ENCODE results near the gene ABCC8.
A peak's percentile ranks its signal among the peaks of the same experiment; 100 is the strongest.

Gene ABCC8

DNA sequence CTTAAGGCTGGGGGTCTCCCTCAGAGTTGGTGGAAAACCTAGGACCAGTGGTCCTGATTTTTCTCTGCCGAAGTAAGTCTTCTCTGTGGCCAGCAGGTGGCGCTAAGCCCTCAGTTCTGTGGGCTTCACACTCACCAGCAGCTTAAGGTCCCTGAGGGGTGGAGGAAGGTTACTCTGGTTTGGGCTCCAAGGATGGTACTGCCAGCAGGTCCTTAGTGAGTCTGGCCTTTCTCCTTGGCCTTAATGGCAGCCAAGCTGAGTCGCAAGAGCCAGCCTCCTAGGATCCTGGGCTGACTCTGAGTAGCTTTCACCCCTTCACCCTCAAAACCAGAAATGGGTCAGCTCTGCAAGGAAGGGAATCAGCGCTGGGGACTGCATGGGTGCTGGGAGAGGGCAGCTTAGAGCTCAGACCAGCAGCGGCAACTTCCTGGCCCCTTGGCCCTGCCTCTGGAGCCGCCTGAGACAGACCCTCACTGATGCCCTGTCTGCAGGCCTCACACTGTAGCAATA is 92.6 kb downstream of the ABCC8 start:
- peak; percentile 81 for DNase-seq

DNA sequence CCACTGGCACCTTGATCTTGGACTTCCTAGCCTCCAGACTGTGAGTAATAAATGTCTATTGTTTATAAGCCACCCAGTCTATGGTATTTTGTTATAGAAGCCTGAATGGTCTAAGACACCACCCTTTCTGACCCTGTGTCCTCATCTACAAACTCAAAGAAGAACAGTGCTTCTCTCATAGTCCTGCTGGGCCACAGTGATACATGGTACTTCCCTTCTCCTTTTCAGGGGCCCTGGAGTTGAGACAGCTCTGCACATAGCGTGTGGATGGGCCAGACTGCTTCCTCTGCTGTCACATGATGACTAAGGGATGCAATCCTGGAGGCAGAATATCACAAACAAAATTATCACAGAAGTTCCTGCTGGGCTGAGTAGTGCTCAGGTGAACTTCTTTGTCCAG is 93.2 kb downstream of the ABCC8 start:
- DNase-seq = no peak

DNA sequence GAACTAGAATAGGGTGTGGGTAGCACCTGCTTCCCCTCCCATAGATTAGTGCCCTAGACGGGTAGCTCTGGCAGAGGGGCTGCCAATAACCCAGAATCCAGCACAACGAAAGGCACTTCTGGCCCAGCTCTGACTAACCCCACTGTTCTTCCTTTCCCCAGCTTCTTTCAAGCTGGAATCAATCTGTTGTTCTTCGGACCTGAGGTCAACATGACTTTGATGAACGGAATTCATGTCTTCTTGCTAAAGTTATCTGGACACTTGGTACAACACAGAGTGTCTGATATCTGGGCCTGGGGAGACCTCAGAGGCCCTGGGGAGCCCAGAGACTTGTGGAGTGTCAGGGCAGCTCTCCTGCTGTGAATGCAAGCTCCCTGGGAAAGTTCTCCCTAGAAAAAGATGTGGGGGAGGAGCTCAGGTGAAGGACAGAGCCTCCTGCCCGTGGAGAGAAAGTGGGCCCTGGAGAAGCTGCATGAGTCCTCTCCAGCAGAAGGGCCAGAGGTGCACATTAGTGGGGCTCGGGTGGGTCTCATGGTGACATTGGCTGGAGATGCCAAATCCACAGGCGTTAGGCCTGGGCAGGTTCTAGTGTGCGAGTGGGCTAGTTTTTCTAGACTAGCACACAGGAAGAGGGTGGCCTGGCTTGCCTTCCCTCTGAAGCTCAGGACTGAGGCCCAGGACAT is 94.5 kb downstream of the ABCC8 start:
- DNase-seq = no peak

DNA sequence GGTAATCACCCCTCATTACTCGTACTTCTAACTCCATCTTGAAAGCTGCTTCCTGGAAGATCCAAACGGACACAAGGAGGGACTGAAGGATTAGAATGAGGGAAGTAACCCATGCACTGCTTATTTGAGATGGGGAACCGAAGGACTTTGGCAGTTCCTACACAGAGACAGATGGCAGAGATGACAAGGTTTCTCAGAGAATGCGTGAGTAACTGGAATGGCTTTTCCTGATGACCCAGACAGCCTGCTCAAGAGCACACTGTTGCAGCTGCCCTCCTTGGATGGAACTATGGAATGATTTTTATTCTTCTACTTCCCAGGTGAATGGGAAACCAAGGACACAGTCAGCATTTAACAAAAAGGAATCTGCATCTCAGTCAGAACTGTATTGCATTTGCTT is 95.5 kb downstream of the ABCC8 start:
- no peak for DNase-seq

DNA sequence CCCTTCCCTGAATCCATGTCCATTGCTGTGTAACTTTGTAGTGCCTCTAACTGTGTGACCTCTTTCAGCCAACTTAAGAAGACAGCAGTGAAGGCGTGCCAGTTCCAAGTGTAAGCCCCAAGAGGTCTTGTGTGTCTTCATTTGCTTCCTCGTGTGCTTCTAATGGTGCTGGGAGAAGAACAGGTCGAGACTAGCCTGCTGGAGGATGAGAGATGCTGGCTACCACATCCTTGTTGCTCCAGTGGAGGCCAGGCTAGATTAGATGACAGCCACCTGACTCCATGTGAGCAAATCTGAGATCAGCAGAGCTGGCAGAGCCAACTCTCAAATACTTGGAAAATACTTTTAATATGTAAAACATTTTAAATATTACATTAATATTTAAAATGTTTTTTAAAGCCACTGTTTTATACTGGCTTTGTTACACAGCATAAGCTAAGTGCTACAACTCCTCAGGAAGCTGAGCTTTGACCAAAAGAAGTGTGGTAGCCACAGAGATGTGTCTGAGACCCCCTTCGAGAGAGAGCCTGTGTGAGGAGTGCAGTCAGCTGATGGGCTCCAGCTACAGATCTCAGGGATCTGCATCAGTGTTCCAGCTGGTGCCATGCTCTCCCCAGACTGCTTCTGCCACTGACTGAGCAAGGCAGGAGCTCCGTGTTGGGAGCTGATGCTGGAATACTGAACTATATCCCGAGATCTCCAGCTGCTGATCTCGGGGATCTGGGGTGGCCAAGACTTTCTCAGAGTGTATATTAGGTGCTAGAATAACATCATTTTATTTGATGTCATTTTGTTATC is 97.1 kb downstream of the ABCC8 start:
- DNase-seq = no peak

DNA sequence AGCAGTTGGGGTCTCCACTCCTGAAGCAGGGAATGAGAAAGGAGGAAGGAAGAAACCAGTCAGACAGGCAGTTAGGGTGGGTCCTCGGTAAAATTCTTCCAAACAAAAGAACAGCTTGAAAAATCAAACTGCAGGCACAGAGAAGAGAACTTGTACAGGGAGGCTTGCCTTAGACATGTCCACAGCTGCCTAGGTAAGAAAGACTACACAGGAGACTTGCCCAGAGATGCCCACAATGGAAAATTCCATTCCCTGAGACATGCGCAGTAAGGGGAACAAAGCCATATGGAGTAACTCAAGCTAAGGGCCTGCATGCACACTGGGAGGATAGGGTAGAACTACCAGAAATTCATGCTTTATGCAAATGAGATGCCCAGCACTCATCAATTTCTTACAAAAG is 98.0 kb downstream of the ABCC8 start:
- no peak for DNase-seq

DNA sequence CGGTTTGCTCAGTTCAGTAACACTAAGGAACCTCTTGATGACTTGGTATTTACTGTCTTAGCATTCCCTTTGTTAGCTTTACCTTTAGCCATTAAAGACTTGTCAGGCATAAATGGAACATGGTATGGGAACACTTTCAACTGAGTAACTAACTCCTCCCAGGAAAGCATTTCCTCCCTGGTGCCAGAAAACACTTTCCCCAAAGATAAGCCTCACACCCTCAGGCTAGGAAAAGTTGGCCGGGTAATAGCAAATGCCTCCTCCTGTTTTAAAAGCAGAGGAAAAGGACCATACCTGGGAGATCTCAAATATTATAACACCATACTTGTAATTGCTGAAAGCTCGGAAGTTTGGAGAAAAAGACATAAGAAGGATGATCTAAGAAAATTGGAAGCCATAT is 100.2 kb downstream of the ABCC8 start:
- no peak for DNase-seq

DNA sequence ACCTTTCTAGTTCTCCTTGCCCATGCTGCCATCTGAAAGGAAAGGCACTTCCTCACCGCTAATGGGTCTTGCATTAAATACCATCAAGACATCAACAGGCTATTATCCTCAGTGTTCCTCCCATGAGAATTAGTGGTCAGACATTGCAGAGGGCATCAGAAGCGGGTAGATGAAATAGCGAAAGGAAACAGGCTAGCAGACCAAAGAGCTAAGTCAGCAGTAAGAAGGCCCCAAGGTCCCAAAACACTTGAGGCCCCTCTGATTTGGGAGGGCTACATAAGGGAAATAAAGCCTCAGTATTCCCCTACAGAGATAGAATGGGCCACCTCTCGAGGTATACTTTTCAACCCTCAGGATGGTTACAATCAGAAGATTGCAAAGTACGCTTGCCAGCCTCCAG is 101.1 kb downstream of the ABCC8 start:
- DNase-seq = no peak

DNA sequence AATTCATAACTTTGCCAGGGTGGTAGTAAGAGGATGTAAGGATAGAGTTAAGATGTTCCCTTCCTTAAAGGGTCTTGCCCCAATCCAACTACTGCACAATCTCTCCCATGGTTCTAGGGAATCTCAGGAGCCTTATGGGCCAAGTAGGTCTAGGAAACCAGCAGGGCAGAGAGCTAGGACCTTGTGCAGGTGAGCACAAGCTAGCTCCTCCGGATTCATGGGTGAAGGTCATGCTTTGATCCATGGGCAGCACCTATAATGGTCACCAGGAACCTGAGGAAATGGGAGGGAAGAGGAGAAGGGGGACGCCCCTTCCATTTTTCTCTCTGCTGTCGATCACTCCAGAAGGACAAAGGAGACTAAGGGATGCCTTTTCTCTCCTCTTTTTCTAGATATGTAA is 105.0 kb downstream of the ABCC8 start:
- DNase-seq = no peak

DNA sequence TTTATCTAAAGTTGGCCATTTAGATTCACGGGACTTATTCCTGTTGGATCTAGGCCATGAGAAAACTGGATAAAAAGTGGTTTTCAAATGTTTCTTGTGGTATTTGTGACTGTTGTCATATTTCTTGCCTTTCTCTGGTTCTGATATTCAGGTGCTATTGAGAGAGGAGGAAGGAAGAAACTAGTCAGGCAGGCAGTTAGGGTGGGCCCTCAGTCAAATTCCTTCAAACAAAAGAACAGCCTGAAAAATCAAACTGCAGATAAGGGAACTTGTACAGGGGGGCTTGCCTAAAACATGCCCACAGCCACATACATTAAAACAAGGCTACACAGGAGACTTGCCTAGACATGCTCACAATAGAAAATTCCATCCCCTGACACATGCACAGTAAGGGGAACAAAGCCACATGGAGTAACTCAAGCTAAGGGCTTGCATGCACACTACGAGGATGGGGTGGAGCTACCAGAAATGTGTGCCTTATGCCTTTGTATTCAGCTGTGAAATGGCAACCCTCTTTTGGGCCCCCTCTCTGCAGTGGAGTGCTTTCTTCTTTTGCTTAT is 106.9 kb downstream of the ABCC8 start:
- no peak for DNase-seq

DNA sequence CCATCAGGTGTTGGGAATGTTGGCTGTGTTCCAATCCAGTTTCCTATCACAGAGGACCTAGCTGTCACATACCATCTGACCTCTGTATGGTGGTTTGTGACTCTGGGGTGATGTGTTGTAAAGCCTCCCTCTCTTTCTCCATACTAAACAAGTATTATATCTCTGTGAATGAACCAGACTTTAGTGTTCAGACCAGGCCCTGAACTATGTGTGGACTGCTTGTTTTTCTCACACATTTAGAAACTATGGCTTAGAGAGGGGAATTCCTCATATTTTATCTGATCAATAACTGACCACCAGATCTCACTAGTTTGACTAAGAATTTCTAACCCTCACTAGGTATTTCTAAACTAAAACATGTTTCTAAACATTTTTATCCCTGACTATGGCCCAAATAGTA is 107.6 kb downstream of the ABCC8 start:
- no peak for DNase-seq

DNA sequence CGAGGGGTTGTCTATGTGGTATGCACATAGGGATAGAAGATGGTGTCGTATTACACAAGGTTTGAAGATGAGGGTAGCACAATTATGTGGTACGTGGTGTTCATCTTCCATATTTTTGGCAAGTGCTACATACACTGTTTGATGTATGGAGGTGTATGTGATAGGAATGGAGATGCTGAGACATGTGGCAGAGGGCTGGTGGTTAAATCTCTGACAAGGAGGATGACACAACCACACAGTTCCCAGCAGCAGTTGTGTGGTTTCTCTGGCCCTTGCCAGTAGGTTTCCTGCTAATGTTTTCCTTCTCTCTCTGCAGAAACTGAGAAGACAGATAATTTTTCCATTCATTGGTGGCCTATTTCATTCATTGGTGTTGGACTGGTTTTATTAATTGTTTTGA is 108.1 kb downstream of the ABCC8 start:
- no peak for DNase-seq

DNA sequence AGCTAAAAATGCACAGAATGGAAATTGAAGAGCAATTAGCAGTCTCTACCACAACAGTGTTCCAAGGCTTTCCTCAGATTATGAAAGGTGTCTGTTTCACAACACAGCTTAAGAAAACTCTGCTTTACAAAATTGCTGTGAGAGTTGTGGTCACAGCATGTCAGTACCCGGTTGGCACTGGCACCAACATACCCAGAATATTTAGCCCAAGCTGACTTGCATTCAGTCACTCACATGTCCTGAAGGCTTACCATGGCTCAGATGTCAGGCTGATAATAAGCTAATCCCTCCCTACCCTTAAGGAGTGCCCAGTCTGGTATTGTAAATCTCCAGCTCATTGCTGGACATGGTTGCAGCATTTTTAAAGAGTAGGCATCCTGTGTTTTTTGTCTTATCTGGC is 110.2 kb downstream of the ABCC8 start:
- no peak for DNase-seq

DNA sequence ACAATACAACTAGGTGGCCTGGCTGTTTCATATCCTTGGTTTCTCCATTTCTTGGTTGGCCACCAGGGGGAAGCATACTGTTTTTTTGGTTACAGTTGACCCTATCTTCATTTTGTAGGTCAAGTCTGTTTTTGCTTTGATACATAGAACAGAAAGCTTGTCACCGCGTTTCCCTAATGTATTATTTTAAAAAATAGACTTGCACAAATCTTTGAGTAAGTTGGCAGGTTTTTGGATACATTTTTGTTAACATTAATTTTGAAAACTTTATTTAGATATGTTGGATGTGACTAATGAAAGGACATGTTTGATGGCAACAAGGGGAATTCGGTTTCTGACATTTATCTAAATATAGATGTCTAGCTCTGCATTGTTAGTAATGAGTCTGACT is 122.0 kb downstream of the ABCC8 start:
- DNase-seq = peak; percentile 91

DNA sequence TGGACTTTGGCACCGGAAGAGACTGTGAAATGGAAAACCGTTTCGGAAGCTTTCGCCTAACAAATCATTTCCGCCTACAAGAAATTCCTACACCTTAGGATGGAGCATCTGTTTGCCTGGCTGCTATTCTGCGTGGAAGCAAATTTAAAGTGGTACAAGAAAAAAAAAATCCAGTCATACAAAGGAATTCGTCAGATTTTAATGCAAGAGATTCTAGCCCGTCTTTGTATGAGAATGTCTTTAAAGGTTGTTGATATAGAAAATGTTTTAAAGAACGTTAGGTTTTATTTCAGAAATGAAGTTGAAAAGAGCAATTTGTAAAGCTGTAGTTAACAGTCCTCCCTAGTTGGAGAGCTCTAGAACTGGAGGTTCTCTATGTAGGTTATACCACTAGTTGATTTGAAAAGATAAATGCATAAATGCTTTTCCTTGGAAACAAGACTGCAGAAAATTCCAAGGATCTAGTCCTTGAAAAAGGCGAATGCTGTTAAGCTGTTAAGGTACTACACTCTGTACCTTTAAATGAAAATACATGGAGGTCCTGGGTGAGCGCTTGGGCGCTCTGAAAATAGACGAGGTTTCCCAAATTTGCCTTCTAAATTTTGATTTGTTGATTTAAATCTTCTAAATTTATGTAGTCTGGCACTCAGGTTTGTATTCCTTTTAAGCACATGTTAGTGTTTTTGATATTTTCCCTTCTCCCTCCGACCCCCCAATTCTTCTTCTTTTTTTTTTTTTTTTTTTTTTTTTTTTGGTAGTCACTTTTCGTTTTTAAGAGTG is 122.6 kb downstream of the ABCC8 start:
- peak; percentile 46 for DNase-seq

DNA sequence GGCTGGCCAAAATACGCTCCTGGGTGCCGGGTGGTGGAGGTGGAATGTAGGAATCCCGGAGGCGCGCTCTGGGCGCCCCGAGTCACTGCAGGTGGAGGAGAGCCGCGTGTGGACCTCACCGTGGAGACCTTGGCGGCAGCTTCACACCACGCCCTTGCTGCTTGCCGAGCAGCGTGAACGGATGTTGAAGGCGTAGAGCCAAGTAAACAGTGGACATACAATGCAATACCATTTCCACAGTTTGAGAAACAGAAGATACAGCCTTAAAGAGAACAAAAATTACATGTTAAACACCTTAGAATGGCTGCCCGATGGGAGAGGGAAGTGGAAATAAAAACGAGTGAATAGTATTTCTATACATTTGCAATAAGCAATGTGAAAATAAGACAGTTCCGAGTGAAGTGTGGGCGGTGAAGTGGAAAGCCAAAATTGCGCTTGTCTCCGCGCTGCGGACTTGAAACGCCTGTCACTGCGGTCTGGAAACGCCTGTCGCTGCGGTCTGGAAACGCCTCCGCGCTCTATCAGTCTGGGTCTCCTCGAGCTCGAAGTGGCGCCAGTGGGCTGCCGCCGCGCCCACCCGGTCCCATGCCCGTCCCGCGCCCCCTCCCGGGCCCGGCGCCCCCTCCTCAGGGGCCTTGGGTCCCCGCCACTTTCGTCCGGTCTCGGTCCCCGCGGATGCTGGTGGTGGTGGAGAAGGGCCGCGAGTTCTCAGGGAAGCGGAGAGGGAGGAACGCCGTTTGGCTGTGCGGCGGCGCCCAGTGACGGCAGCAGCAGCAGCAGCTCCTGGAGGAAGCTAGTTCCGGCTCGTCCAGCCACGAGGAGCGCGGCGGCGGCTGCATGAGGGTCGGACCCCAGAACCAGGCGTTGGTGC is 123.5 kb downstream of the ABCC8 start:
- DNase-seq = peak; percentile 87

DNA sequence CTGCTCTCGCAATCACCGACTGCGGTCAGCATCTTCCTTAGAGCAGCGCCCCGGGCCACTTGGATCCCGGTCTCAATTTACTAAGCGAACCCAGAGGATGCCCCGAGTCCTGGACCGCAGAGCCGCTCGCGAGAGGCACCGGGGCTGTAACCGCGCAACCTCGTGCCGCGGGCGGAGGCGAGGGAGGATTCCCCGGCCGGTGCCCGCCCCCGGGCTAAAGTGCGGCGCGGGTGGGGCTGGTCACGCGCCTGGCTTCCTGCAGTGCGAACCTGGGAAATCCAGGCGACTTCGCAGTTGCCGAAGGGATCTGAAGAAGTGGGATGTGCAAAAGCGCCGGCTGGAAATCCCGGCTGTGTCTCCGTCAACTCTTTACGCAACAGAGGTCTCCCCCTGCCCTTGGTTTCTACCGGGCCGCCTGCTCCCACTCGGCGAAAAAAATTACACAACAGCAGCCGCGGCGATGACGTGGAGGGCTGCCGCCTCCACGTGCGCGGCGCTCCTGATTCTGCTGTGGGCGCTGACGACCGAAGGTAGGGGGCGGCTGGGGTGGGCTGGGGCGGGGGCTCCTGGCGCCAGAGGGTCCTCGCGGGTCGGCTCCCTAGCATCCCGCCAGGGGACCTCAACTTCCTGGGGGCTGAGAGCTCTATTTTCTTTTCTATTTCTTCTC is 125.0 kb downstream of the ABCC8 start, which contains the start of gene NCR3LG1:
Gene NCR3LG1, plus strand, starts transcription at position 291 of the 667 bp plus-strand sequence. Its CDS starts 170 bp downstream, at position 461.
- peak; percentile 56 for DNase-seq

DNA sequence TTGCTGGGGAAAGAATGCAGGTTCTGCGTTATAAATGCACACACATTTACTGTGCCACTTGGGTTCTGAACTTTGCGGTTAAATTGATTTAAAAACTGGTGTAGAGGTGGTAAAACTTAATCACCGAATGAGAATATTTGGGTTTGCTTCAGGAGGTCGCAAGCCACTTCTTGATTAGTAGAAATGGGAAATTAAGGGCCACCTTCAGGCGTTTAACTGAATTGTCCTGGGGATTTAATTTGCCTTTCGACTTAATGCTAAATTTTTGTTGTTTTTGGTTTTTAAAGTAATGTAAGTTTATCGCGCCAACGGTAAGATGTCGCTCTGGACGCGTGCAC is 125.5 kb downstream of the ABCC8 start:
- peak; percentile 46 for DNase-seq

DNA sequence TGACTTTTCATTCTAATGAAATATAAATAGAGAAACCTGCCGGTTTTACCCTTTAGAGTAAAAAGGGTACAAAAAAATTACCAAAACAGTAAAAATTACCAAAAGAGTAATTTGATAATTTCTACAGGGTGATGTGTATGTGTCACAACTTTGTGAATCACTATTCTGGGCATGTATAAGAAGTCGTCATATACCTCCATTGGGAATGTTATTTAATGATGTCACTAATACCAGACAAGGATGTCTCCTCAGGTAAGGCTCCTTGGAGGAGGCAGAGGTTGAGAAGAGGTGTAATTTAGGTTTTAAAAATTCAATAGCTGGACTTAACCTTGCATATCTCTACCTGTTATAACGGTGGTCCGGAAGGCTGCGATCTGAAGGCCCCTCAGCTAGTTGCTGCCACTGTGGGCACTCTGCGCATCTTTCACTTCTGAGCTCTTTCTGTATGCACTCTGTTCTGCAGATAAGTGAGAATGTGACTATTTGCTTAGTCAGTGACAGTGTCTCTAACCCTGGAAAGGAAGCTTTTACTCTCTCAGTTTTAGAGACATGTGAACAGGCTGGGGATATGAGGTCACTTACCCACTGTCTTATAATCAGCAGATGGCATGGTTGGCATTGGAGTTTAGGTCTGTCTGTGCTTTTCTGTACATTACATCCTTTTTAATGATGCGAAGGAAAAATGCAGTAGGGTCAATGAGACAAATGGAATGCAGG is 126.0 kb downstream of the ABCC8 start:
- peak; percentile 9 for DNase-seq

DNA sequence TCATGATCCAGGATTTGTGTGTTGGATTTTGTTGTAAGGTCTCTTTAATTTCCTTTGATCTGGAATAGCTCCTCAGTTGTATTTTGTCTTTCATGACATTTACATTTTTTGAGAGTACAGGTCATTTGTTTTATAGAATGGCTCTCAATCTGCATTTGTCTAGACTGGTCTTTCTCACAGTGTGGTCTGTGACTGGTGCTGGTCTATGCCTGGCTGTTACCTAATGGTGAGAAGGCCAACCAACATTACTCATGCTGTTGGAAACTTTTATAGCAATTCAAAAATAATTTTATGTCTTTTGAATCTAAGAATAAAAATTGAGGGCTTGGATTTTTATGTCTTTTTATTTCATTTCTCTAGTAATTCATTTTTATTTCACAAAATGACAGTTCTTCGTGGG is 129.0 kb downstream of the ABCC8 start:
- DNase-seq = no peak

DNA sequence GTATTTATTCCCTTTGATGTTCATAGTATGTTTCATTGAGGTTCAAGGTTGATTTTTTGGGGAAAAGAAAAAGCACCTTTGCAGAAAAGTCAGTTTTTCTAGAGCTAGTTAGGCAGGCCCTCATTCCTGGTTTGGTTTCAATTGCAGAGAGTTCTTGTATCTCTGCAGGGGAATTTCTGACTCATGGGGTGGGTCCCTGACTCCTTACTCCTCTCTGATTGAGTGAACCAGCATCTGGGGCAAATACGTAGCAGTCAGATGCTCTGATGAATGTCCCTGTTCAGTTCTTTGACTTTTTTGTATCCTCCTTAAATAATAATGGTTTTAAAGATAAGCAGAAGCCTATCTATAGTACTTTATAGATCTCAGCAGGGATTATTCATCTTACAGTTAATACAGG is 132.7 kb downstream of the ABCC8 start:
- peak; percentile 35 for DNase-seq

Data from hematopoietic multipotent progenitor cell treated with erythropoietin and hydrocortisone succinate and interleukin-3 and kit ligand, for 8 days (in vitro differentiated cells).